T-helper 1 cell treated with Interleukin-12 subunit alpha and Interleukin-12 subunit beta and Interleukin-4 antibody, amounts not matched to agents 30 μg/mL and 1 μg/mL, for 36 hours (primary cell): ENCODE data around the gene LRRC32.
A peak's percentile ranks its signal among the peaks of the same experiment; 100 is the strongest.

Source experiments
- H3K27ac Mint-ChIP-seq: one replicate; pipeline ENCODE4 v1.8.0; 2021; ENCODE audit warnings: mild to moderate bottlenecking, mixed read lengths
- H3K27me3 Mint-ChIP-seq: one replicate; pipeline ENCODE4 v1.8.0; 2021; ENCODE audit warnings: low read depth, mixed read lengths
- H3K36me3 Mint-ChIP-seq: one replicate; pipeline ENCODE4 v1.8.0; 2021; ENCODE audit warnings: low read depth, mixed read lengths
- H3K4me1 Mint-ChIP-seq: one replicate; pipeline ENCODE4 v1.8.0; 2021; ENCODE audit warnings: low read depth, mixed read lengths
- H3K4me3 Mint-ChIP-seq: one replicate; pipeline ENCODE4 v1.8.0; 2021; ENCODE audit warnings: mild to moderate bottlenecking, moderate library complexity, mixed read lengths
- H3K9me3 Mint-ChIP-seq: one replicate; pipeline ENCODE4 v1.8.0; 2021; ENCODE audit warnings: mixed read lengths

The LRRC32 gene

GRCh38 chr11:76666408-76666807 is 4.1 kb downstream of the LRRC32 start:
- peaks cover 21% of the 10 kb centered on the region for H3K4me1 Mint-ChIP-seq
- H3K9me3 Mint-ChIP-seq, result no peaks in the 10 kb centered on the region
- peaks cover 27% of the 10 kb centered on the region for H3K27me3 Mint-ChIP-seq
- H3K4me3 Mint-ChIP-seq, result no peak overlapping the region
- no peak overlapping the region for H3K27ac Mint-ChIP-seq
- H3K36me3 Mint-ChIP-seq, result peaks cover 3% of the 10 kb centered on the region

- H3K27me3 Mint-ChIP-seq, result peaks cover 24% of the 10 kb centered on the region
- no peak overlapping the region for H3K4me3 Mint-ChIP-seq
Observed at GRCh38 chr11:76665921-76666351, 4.6 kb downstream of the LRRC32 start.

GRCh38 chr11:76665172-76665571 is 5.4 kb downstream of the LRRC32 start:
- H3K4me3 Mint-ChIP-seq, result peak overlapping the region; percentile 21
- peak overlapping the region; percentile 79 for H3K27ac Mint-ChIP-seq
- peaks cover 24% of the 10 kb centered on the region for H3K27me3 Mint-ChIP-seq
- peaks cover 21% of the 10 kb centered on the region for H3K4me1 Mint-ChIP-seq
- no peaks in the 10 kb centered on the region for H3K9me3 Mint-ChIP-seq
- H3K36me3 Mint-ChIP-seq, result peaks cover 3% of the 10 kb centered on the region

More at GRCh38 chr11:76665921-76666351, 4.6 kb downstream of the LRRC32 start:
- Mint-ChIP-seq H3K27ac (peak overlapping the region; percentile 28), H3K36me3 (peaks cover 3% of the 10 kb centered on the region), H3K4me1 (peaks cover 21% of the 10 kb centered on the region), H3K9me3 (no peaks in the 10 kb centered on the region)

- H3K9me3 Mint-ChIP-seq, result no peaks in the 10 kb centered on the region
Observed at GRCh38 chr11:76664578-76665061, 5.9 kb downstream of the LRRC32 start.

GRCh38 chr11:76663912-76664440 is 6.6 kb downstream of the LRRC32 start:
- no peak overlapping the region for H3K4me3 Mint-ChIP-seq
- H3K9me3 Mint-ChIP-seq, result no peaks in the 10 kb centered on the region
- H3K36me3 Mint-ChIP-seq, result peaks cover 3% of the 10 kb centered on the region
- peaks cover 12% of the 10 kb centered on the region for H3K27me3 Mint-ChIP-seq
- H3K4me1 Mint-ChIP-seq, result peaks cover 20% of the 10 kb centered on the region
- H3K27ac Mint-ChIP-seq, result no peak overlapping the region

More at GRCh38 chr11:76664578-76665061, 5.9 kb downstream of the LRRC32 start:
- H3K27me3 Mint-ChIP-seq, result peaks cover 18% of the 10 kb centered on the region
- H3K4me1 Mint-ChIP-seq, result peaks cover 21% of the 10 kb centered on the region
- H3K36me3 Mint-ChIP-seq, result peaks cover 3% of the 10 kb centered on the region
- peak overlapping the region; percentile 4 for H3K4me3 Mint-ChIP-seq
- H3K27ac Mint-ChIP-seq, result peak overlapping the region; percentile 79

DNA sequence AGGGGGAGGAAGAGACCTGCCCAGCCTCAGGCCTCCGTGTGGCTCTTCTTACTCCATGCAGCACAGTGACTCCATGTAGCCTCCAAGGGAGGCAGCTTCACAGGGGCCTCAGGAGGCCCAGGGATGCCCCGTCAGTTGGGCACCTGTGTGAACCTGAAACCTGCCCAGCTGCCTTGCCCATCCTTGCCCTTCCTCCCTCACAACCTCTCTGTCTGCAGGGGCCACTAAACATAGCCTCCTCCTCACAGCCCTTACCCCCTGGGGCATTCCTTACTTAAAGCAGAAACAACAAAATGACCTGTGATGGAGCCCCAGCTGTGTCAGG is 7.1 kb downstream of the LRRC32 start:
- Mint-ChIP-seq H3K9me3 (no peaks in the 10 kb centered on the region), H3K4me1 (peaks cover 18% of the 10 kb centered on the region), H3K36me3 (peaks cover 3% of the 10 kb centered on the region)

GRCh38 chr11:76662656-76663485 is 7.7 kb downstream of the LRRC32 start:
- Mint-ChIP-seq H3K4me1 (peaks cover 18% of the 10 kb centered on the region), H3K27me3 (peaks cover 3% of the 10 kb centered on the region), H3K27ac (no peak overlapping the region), H3K4me3 (no peak overlapping the region), H3K36me3 (peaks cover 3% of the 10 kb centered on the region), H3K9me3 (no peaks in the 10 kb centered on the region)

More for the DNA sequence above, 7.1 kb downstream of the LRRC32 start:
- Mint-ChIP-seq H3K4me3 (no peak overlapping the region), H3K27me3 (peaks cover 6% of the 10 kb centered on the region), H3K27ac (no peak overlapping the region)

DNA sequence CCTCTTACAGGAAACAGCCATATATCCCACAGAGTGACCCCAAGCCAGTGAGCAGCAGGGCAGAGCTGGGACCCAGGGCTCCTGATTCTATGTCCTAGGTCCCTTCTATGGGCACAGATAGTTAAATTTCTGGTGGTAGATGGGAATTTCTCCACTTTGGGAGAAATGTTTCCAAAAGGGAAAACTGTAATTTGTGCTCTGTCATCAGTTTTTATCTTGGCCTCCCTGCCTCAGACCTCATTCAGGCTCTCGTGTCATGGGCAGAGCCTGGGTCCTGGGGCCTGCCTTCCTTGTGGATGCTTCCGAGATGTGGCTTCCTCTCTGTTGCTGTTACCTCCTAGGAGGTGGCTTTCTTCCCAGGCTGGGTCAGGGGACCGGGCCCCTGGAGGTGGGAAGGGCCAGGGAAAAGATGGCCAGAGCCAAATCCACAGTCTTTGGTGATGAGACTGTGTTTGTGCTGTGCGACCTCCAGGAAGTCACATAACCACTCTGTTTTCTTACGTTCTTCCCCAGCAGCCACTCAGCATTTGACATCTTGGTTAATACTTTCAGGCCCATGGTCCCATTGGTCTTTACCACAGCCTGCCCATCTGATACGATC is 8.6 kb downstream of the LRRC32 start:
- no peaks in the 10 kb centered on the region for H3K27me3 Mint-ChIP-seq
- no peak overlapping the region for H3K4me3 Mint-ChIP-seq
- H3K36me3 Mint-ChIP-seq, result peaks cover 3% of the 10 kb centered on the region
- peaks cover 21% of the 10 kb centered on the region for H3K4me1 Mint-ChIP-seq
- H3K27ac Mint-ChIP-seq, result no peak overlapping the region
- no peaks in the 10 kb centered on the region for H3K9me3 Mint-ChIP-seq

- no peaks in the 10 kb centered on the region for H3K9me3 Mint-ChIP-seq
- peaks cover 23% of the 10 kb centered on the region for H3K4me1 Mint-ChIP-seq
- no peak overlapping the region for H3K27ac Mint-ChIP-seq
- no peak overlapping the region for H3K4me3 Mint-ChIP-seq
- H3K27me3 Mint-ChIP-seq, result no peaks in the 10 kb centered on the region
- peaks cover 3% of the 10 kb centered on the region for H3K36me3 Mint-ChIP-seq
Observed at GRCh38 chr11:76661306-76661751, 9.2 kb downstream of the LRRC32 start.

DNA sequence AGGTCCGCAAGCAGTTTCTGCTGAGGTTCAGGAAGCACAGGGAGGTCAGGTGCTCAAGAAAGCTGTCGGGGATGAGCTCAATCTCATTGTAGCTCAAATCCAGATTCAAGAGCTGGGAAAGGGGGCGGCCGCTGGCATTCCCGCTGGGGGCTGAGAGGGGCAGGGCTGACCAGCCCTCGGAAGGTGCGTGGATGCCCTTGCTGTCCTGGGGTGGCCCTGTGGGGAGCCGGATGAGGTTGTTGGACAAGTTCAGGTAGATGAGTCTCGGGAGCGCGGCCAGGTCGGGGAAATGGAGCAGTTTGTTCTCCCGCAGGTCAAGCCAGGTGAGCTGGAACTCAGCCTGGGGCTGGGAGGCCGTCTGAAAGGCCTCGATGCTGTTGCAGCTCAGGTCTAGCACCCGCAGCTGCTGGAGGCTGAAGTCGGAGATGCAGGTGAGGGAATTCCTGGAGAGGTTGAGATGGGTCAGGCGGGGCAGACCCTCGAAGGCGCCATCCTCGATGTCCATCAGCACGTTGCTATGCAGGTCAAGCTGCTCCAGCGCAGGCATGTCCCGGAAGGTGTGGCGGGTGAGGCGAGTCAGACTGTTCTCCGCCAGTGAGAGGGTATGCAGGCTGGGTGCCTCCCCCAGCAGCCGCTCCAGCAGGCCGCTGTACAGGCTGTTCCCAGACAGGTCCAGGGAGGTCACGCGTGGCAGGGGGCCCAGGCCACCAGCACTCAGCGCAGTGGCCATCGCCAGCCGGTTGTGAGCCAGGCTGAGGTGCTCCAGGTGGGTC is 9.8 kb downstream of the LRRC32 start:
- H3K36me3 Mint-ChIP-seq, result peaks cover 3% of the 10 kb centered on the region
- H3K27me3 Mint-ChIP-seq, result no peaks in the 10 kb centered on the region
- H3K27ac Mint-ChIP-seq, result no peak overlapping the region
- H3K9me3 Mint-ChIP-seq, result no peaks in the 10 kb centered on the region
- H3K4me3 Mint-ChIP-seq, result no peak overlapping the region
- H3K4me1 Mint-ChIP-seq, result peaks cover 20% of the 10 kb centered on the region

- H3K4me1 Mint-ChIP-seq, result peaks cover 12% of the 10 kb centered on the region
- H3K27me3 Mint-ChIP-seq, result no peaks in the 10 kb centered on the region
- H3K4me3 Mint-ChIP-seq, result no peak overlapping the region
- H3K27ac Mint-ChIP-seq, result no peak overlapping the region
- peaks cover 3% of the 10 kb centered on the region for H3K36me3 Mint-ChIP-seq
- H3K9me3 Mint-ChIP-seq, result no peaks in the 10 kb centered on the region
Observed at GRCh38 chr11:76659672-76660532, 10.6 kb downstream of the LRRC32 start.

- Mint-ChIP-seq H3K27me3 (no peaks in the 10 kb centered on the region), H3K27ac (no peak overlapping the region), H3K4me3 (no peak overlapping the region), H3K9me3 (no peaks in the 10 kb centered on the region), H3K4me1 (peaks cover 4% of the 10 kb centered on the region), H3K36me3 (no peaks in the 10 kb centered on the region)
Observed at GRCh38 chr11:76658651-76659650, 11.6 kb downstream of the LRRC32 start.

- H3K27ac Mint-ChIP-seq, result no peak overlapping the region
- no peak overlapping the region for H3K4me3 Mint-ChIP-seq
- H3K36me3 Mint-ChIP-seq, result no peaks in the 10 kb centered on the region
- H3K9me3 Mint-ChIP-seq, result no peaks in the 10 kb centered on the region
- H3K4me1 Mint-ChIP-seq, result peaks cover 4% of the 10 kb centered on the region
- H3K27me3 Mint-ChIP-seq, result no peaks in the 10 kb centered on the region
Observed at GRCh38 chr11:76658231-76658630, 12.3 kb downstream of the LRRC32 start.
